GM18520 (cell line): ENCODE data around the gene PTPRD.

Source experiments
- ATAC-seq: cut with Tn5 transposase; IDR thresholded peaks from one replicate; pipeline ENCODE4 v1.9.1; 2021; ENCODE audit not compliant: unreplicated experiment

Gene PTPRD

DNA sequence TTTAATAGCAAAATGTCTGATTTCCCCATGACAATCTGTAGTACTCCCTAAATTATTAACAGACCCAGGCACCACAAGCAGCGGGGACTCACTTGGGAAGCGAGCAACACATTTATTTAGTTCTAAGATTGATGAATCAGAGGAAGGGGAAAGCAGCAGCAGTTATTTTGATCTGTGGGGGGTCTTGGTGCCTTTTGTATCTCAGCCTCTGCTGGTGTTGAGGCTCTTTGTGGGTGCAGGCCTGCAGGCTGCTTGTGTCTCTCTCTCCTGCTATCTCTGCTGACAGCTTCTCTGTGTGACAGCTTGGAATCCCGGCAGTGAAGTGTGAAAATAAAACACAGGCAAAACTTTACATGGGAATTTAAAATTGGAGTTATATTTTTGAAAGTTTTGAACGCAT lies 1935.1 kb downstream of the PTPRD start:
- no peak for ATAC-seq

DNA sequence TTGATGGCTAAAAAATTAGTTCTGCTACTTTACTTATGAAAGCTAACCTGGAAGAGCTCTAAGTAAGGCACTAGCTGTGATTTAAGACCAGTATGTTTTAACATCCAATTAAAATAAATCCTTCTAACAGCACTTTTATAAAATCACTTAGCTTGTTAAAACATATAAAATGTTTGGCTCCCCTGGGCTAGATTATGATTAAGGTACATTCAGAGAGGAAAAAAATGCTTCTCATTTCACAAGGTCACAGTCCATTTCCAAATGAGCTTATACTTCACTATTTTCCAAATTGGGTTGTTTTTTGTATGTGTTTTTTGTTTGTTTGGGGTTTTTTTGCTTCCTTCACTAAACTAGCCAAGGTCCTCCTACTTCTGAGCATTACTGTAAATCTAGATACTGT lies 1938.3 kb downstream of the PTPRD start:
- no peak for ATAC-seq

DNA sequence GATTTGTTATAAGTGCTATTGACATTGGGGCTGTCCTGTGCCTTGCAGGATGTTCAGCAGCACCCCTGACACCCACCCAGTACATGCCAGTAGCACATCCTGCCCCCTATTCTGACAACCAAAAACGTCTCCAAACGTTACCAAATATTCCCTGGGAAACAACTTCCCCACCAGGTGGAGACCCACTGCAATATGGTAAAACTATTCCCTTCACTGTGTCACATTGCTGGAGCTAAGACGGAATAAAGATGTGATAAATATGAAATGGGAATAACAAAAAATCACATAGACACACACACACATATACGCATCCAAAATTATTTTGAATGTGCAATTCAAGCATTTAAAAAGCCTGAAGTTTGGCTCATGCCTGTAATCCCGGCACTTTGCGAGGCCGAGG lies 1939.0 kb downstream of the PTPRD start:
- ATAC-seq, result no peak

DNA sequence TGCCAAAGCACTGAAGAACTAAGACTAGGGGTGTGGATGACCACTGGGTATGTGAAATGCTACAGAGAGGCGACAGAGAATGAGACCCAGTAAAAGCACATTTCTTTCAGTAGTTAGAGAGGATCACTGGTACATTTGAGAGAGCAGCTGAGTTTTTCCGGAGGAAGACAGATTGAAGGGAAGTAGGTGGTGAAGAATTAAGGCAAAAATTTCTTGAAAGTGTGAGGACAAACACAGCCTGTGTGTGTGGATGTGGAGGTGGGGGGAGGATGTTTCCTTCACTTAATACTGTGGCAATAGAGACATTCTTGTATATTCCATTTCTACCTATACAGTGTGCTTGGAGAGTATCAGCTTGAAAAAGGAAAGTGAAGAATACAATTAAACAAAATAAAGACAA lies 1942.1 kb downstream of the PTPRD start:
- ATAC-seq, result no peak

DNA sequence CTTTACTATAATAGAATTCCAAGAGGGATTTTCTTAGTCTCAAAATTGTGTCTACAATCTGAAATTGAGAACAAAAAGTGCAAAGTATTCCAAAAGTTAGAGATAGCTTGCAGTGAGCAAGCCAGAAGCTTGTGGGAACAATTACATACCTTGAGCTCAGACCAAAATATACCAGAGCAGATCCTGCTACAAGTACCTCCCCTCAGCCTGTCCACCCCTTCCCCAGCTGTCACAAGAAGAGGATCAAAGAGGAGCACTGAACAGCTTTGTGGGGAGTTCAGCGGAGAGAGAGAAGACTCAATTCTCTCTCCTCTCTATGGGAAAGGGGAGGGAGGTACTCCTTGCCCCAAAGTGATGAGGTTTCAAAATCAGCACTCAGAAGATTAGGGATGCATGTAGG lies 1944.1 kb downstream of the PTPRD start:
- ATAC-seq, result no peak

DNA sequence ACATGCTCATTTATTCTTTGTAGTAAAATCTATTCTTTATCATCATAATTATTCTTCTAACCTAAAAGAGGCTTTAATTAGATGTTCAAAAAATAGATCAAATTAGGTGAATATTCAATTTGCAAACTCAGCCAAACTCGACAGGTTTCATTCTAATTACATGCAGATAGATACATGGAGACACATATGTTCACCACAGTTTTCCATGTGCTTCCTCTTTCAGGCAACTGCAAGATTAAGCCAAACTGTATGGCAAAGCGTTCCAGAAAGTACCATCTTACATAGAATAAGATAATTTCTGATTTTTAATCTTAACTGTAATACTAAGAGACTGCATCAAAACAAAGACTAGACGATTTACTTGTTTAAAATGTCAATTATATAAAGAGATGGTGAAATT lies 1944.6 kb downstream of the PTPRD start:
- no peak for ATAC-seq

DNA sequence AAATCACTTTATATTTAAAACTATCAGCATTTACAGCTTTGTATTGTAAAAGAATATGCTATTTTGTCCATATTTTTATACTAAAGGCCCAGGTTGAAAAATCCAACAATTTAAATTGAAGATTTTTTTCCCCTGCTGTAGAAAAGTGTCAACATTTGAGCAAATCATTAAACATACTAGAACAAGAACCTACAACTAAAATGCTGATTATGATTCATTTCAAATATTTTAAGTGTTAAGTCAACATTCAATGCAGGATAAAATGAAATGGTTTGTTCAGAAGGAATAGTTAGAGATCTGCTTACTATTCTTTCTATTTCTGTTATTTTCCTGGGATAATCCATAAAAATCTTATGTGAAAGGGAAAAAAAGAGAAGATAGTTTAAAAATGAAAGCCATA lies 1946.7 kb downstream of the PTPRD start:
- no peak for ATAC-seq

DNA sequence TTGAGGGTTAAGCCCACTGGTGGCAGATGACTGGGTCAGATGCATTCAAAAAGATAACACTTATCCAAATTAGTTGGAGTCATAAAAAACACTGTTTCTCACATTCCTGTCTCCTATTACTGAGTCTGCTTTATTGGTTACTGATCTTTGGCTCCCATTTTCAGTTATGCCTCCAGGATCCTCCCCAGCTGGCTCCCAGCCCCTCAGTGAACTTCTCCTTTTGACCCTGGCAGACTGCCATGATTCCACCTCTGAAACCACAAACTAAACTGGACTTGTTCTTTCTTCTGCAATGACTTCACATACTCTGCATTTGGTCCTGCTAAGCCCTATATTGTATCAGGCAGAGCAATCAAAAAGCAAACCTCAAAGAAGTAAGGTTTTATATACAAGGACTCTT lies 1952.4 kb downstream of the PTPRD start:
- no peak for ATAC-seq

DNA sequence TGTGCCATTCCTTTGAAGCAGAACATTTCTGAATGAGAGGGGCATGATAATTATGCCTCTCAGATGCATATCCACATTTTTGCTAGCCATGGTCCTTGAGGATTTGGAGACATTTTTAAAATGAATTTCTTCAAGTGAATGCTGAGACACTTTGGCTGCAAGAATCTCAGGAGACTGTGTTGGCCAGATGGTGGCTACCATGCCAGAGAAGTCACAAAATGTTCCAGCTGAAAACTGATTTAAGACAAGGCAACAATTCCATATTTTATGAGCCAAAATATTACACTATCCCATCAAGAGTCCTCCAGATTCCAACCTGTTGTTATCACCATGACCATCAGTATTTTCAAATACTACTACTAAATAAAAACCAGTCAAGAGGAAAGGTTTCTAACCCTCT lies 1953.7 kb downstream of the PTPRD start:
- no peak for ATAC-seq

DNA sequence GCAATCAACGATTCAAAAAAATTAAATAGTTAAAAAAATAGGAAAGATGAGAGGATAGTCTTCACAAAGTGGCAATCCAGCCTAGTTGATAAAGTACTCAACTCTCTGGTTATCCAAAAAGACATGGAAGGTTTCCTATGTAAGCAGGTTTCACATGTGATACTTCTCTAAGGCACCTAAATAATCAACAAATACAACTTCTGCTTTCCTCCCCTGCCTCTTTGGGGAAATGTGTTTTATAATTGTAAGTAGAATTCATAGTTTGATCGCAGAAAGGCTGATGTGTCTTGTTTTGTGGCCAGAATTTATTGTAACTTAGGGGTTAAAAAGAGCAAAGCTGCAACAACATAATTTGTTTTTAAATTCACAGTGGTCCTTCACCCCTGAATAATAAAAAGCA lies 1957.7 kb downstream of the PTPRD start:
- no peak for ATAC-seq

DNA sequence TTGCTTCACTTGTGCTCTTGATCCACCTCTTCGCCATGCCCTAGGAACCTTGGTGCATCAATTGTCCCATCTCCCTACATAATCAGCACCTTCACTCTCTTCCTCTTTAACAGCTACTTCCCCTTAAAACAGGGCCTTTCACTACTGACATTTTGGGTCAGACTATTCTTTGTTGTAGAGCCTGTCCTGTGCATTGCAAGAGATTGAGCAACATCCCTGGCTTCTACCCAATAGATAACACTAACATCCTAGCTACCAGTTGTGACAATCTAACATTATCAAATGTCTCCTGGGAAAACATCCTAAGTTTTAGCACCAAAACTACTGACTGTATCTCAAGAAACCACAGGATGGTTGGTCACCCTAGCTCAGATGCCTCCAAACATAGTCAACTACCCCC lies 1958.9 kb downstream of the PTPRD start:
- ATAC-seq, result no peak

DNA sequence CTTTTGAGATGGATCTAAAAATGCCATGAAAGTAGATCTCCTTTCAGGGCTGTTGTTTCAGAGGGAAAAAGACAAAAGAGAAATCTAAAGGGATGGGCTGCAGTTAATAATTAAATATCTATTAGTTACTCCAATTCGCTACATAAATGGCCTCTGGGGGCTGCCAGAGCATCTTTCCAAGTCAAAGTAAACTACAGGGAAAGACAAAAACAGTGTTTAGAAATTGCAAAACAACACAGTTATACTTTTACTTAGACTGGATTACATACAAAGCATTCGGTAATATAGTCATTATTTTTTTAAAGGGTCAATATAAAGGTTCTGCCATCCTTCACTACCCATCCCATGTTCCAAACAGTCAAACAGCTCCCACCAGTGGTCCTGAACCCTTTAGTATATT lies 1959.7 kb downstream of the PTPRD start:
- no peak for ATAC-seq

DNA sequence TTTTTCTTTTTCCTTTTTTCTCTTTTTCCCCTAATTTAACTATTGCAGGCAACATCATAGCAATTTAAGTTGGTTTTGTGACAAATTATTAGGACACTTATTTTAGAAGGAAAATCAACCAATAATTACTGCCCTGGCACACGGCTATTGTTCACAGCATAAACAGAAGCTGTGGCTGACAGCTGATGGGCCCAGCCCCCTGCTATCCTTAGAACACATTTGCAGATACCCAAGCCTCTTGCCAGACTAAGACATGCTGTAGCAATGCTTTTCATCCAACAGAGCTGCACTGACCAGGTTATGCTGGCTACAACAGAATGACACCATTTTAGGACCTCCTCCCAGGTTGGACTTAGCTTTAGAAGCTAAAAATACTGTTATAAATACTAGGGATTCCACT lies 1960.5 kb downstream of the PTPRD start:
- ATAC-seq, result no peak

DNA sequence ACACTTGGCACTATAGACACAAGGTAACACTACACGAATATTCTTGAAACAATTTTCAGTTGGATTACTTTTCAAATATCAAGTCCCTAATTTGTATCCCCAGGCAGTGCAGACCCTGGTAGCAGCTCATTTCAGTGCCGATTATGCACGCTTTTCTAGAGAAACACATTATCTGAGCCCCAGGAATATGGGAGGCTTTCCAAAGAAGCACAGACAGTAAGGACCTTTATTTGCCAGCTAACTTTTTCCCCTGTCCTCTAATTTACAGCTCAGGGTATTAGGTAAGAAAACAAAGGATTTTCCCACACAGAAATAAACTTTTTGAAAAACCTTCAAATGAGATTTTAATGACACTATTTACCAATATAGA lies 1961.0 kb downstream of the PTPRD start:
- ATAC-seq, result no peak

DNA sequence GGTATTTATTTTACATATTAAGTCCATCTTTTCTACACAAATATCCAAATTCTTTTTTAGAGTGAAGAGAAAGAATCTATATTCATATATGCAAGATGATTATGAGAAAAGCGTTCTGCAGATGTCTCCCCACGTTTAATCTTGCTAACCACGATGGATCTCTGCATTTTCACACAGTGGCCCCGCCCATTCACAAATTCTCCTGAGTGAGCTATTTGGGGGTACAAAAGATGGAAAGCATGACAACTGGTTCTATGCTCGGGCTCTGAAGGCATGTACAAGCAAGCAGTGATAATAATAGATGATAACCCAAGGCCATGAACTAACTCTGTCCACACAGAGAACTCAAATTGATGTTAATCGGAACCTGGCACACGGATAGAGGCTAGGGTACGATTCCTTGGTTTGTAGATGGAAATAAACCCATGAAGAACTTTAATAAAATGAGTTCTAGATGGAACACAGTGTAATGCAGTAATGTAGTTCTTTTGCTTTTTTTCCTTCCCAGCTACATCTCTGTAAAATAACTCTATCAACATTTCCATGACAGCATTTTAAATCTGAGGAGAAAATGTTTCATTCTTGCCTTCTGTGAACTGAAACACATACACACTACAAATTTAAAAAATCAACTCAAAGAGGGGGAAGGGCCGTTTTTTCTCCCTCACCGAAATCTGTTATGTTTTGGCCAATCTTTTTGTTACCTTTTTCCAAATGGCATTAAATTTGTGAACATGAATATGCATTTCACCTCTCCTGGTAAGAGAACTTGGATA lies 1961.5 kb downstream of the PTPRD start:
- no peak for ATAC-seq

DNA sequence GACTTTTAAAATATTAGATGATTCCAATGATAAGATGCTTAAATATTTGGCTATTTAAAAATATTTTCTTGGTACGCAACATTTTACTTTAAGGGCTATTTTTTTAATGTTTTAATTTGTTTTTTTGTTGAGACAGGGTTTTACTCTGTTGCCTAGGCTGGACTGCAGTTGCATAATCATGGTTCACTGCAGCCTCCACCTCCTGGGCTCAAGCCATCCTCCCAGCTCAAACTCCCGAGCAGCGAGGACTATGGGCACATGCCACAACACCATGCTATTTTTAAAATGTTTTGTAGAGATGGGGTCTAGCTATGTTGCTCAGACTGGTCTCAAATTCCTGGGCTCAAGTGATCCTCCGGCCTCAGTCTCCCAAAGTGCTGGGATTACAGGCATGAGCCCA lies 1963.0 kb downstream of the PTPRD start:
- no peak for ATAC-seq

DNA sequence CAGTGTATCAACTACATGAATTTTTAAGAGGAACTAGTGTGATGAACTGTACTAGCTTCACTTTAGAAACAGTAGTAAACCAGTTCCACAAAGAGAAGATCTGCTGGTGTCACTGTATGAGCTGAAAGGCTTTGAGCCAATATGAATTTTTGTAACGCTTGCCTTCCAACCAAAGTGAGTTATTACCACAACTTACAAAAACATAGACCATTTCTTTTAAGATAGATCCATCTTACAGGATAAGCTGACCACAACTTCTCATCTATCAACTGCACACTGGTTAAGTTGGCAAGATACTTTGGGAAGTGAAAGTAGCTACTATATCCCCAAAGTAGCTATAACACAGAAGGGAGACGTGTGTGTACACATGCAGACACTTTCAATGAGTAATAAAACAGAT lies 1963.6 kb downstream of the PTPRD start:
- no peak for ATAC-seq

DNA sequence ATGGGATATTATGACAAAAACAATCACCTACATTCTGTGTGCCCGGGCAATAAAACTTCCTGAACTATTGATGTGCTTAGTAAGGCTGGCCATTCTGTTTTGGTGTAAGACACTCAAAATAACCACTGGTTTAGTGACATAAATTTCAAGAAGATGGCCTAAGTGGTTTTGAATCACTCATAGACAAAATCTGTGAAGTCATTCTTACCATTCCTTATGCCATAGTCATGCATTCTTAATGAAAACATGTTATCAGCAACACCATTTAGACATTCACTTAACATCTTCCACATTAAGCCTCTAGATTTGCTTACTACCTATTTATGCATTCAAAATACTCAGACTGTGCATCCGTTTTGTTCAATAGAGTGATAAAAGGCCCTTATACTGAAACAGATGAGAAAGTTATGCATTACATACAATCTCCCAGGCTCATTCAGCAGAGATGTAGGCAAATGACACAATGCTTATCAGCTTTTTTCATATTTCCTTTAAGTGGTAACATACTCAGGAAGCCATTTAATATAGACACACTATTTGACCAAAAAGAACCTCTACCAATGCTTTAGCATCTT lies 1964.4 kb downstream of the PTPRD start:
- ATAC-seq, result no peak

DNA sequence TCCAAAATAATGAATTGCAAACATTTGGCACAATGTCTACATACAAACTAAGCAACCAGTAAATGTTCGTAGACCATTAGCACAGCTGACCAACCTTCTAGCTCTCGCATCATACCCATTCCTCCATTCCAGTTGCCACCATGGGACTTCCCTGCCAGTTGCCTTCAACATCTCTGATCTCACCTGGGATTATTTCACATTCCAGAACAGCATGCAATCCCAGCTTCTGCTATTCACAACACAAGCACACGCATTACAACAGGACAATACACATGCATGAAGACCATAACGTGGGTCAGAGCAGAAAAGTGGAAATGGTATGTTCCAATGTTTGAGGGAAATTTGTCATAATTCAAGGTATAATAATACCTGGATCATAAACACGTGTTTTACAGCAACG lies 1965.0 kb downstream of the PTPRD start:
- ATAC-seq, result no peak

DNA sequence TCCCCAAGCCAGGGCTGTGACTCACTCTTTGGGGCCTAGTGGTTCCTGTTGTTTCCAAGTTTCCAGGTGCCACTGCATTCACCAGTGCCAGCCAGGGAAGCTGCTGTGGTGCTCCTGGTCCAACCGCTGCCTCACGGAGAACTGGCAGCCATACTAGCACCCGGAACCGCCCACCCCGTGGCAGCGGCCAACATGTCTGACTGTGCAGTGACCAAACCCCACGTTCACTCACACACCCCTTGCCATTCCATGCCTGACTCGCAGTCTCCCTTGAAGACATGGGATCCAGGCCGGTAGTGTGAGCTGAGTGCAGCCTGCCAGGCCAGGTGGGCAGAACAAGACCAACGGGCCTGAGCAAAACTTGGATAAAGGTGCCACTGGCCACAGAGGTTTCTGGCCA lies 1968.2 kb downstream of the PTPRD start:
- no peak for ATAC-seq

DNA sequence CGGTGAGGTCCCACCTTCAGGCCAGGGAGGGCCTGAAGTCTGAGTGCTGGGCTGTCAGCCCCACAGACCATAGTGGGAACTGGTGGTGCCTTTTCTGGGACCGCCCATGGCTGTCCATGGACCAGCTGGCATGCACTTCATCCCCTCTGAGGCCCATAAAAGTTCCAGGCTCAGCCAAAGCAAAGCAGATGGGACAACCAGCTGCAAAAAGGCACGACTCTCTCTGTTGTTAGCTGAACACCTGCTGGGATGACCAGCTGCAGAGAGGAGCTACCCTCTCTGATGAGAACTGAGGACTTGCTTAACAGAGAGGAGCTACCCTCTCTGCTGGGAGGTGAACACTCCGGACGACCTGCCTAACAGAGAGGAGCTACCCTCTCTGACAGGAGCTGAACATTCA lies 1968.9 kb downstream of the PTPRD start:
- ATAC-seq, result no peak

DNA sequence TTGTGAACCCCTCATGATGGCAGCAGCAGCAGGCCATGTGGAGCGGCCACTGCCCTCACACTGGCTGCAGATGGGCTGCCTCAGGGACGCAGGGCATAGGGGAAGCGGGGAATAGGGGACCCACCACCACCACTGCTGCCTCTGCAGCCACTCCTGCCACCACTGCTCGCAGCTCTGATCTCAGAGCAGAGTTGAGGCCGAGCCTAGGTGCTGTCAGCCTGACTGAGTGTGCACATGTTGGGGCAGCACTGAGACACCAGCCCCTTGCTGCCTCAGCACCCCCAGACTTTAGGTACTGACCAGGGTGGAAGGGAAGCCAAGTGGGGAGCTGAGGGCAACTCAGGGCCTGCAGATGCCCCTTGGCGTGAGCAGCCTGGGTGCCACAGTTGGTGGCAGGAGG lies 1969.3 kb downstream of the PTPRD start:
- ATAC-seq, result no peak

DNA sequence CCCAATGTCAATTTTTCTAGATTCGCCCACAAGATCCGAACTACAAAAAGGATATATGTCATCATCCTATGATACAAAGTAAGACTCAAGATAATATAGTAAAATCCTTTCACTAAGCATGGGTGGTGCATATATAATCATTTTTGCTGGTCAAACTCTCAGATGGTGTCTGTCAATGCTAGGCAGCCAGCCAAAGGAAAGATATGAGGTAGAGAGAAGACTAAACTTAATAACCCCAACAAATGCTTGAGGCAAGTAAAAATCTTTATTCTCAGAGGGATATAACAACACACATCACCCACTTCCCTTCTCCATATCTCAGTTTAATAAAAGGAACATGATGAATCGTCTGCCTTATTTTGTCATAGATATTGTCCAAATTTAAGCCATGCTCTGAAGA lies 1972.0 kb downstream of the PTPRD start:
- ATAC-seq, result no peak
